Mesendoderm (in vitro differentiated cells): ENCODE results near the gene EPHA3.

Experiments
- DNase-seq: peaks from one replicate; pipeline ENCODE4 v3.0.0; 2013
- H2AK5ac ChIP-seq: 2 replicates; pipeline ENCODE4 v1.6.1; 2013; ENCODE audit warnings: low read length, inconsistent platforms
- H2BK120ac ChIP-seq: 2 replicates; pipeline ENCODE4 v1.6.1; 2013; ENCODE audit warnings: low read depth, mild to moderate bottlenecking, low read length, moderate library complexity, mixed read lengths
- H2BK15ac ChIP-seq: replicated peaks from 2 replicates; pipeline ENCODE4 v1.6.1; 2013; ENCODE audit warnings: low read depth, mild to moderate bottlenecking, moderate library complexity
- H2BK5ac ChIP-seq: 2 replicates; pipeline ENCODE4 v1.6.1; 2013; ENCODE audit warnings: low read length, inconsistent platforms
- H3K18ac ChIP-seq: 2 replicates; pipeline ENCODE4 v1.6.1; 2013; ENCODE audit warnings: mild to moderate bottlenecking, low read length, mixed read lengths
- H3K23ac ChIP-seq: one replicate; pipeline ENCODE4 v1.6.1; 2013; ENCODE audit warnings: low read length
- H3K27ac ChIP-seq: 2 replicates; pipeline ENCODE4 v1.5.1; 2013; ENCODE audit warnings: low read depth, mild to moderate bottlenecking, inconsistent platforms, low read length, moderate library complexity
- H3K27me3 ChIP-seq: 2 replicates; pipeline ENCODE4 v1.6.1; 2013; ENCODE audit warnings: low read length, control low read depth, mild to moderate bottlenecking, inconsistent platforms; ENCODE audit not compliant: insufficient read depth, poor library complexity
- H3K36me3 ChIP-seq: 2 replicates; pipeline ENCODE4 v1.6.1; 2013; ENCODE audit warnings: low read length, inconsistent platforms; ENCODE audit not compliant: control insufficient read depth, insufficient read depth
- H3K4ac ChIP-seq: one replicate; pipeline ENCODE4 v1.6.1; 2013; ENCODE audit warnings: low read depth, mild to moderate bottlenecking, low read length, moderate library complexity
- H3K4me1 ChIP-seq: 2 replicates; pipeline ENCODE4 v1.6.1; 2013; ENCODE audit warnings: low read depth, low read length, inconsistent platforms; ENCODE audit not compliant: control insufficient read depth
- H3K4me2 ChIP-seq: 2 replicates; pipeline ENCODE4 v1.6.1; 2013; ENCODE audit warnings: low read length
- H3K4me3 ChIP-seq: 2 replicates; pipeline ENCODE4 v1.5.1; 2013; ENCODE audit warnings: mild to moderate bottlenecking, low read length
- H3K56ac ChIP-seq: one replicate; pipeline ENCODE4 v1.6.1; 2013; ENCODE audit warnings: low read length
- H3K79me1 ChIP-seq: 2 replicates; pipeline ENCODE4 v1.6.1; 2013; ENCODE audit warnings: low read length, inconsistent platforms
- H3K79me2 ChIP-seq: 2 replicates; pipeline ENCODE4 v1.6.1; 2013; ENCODE audit warnings: mild to moderate bottlenecking, low read length; ENCODE audit not compliant: control insufficient read depth, insufficient read depth
- H3K9ac ChIP-seq: 2 replicates; pipeline ENCODE4 v1.6.1; 2013; ENCODE audit warnings: low read length, inconsistent platforms
- H4K5ac ChIP-seq: one replicate; pipeline ENCODE4 v1.6.1; 2013; ENCODE audit warnings: low read length
- H4K8ac ChIP-seq: one replicate; pipeline ENCODE4 v1.6.1; 2013; ENCODE audit warnings: low read depth, mild to moderate bottlenecking, control low read depth, low read length, moderate library complexity
- WGBS: extraction: QIAGEN DNeasy Blood & Tissue Kit; methylation state at CpG from one replicate; pipeline ENCODE4 v1.1.7; 2013; ENCODE audit warnings: low lambda C conversion rate, missing lambda C conversion rate; ENCODE audit not compliant: insufficient coverage; ENCODE audit errors: extremely low coverage; 5-methylcytosine and 5-hydroxymethylcytosine counted together

Gene EPHA3

DNA sequence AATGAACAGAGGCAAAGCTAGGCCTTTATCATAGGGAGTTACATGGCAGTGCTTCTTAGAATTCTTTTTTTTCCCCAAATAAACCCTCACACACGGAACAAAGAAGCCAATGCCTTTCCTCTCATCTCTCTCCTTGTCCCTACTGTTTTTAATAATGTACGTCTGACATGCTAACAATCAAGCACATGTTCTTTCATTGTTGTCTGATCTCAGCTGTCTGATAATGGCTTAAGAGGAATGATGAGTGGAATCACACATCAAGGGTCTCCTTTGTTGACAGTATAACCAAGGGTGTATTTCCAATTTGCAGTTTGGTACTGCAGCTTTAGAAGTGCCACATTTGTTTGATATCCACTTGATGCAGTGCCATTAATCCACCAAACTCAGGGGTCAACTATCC lies 34.8 kb upstream of the EPHA3 start:
- no peak overlapping the region for H4K5ac ChIP-seq
- H3K4me1 ChIP-seq = no peaks in the 10 kb centered on the region
- H2BK120ac ChIP-seq = no peak overlapping the region
- H3K4me2 ChIP-seq = no peak overlapping the region
- H2BK15ac ChIP-seq = no peak overlapping the region
- no peak for DNase-seq
- no CpG with 5 or more reads among the region's 2 CpGs for WGBS
- no peak overlapping the region for H3K27ac ChIP-seq
- no peak overlapping the region for H2AK5ac ChIP-seq
- no peak overlapping the region for H4K8ac ChIP-seq
- no peak overlapping the region for H3K18ac ChIP-seq
- H2BK5ac ChIP-seq = no peak overlapping the region
- no peak overlapping the region for H3K23ac ChIP-seq
- H3K79me2 ChIP-seq = no peaks in the 10 kb centered on the region
- no peak overlapping the region for H3K4me3 ChIP-seq
- no peak overlapping the region for H3K9ac ChIP-seq
- H3K36me3 ChIP-seq = no peaks in the 10 kb centered on the region
- no peak overlapping the region for H3K4ac ChIP-seq
- no peak overlapping the region for H3K56ac ChIP-seq
- H3K79me1 ChIP-seq = no peaks in the 10 kb centered on the region
- H3K27me3 ChIP-seq = no peaks in the 10 kb centered on the region

DNA sequence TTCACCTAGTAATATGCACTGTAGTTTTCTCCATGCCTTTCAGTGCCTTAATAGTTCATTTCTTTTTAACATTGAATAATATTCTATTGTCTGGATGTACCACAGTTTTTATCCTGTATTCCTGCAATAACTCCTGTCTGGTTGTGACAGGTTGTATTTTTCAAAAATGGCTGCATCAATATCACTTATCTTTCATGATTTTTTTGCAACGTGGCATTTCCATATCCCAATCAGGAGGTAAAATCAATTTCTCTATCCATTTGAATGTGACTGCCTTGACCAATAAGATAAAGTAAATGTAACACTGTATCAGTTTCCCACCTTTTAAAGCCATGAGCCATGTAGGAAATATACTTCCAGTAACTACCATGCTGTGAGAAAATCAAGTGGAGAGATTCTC lies 27.5 kb upstream of the EPHA3 start:
- Histone ChIP-seq H2BK5ac (no peak overlapping the region), H3K56ac (no peak overlapping the region), H3K4me3 (no peak overlapping the region), H4K5ac (no peak overlapping the region), H4K8ac (no peak overlapping the region), H3K4me1 (no peaks in the 10 kb centered on the region), H3K4ac (no peak overlapping the region), H3K27ac (no peak overlapping the region), H3K4me2 (no peak overlapping the region), H3K9ac (no peak overlapping the region), H3K27me3 (no peaks in the 10 kb centered on the region), H3K23ac (no peak overlapping the region), H3K36me3 (no peaks in the 10 kb centered on the region), H3K18ac (no peak overlapping the region), H2BK120ac (no peak overlapping the region), H3K79me2 (no peaks in the 10 kb centered on the region), H2BK15ac (no peak overlapping the region), H2AK5ac (no peak overlapping the region), H3K79me1 (no peaks in the 10 kb centered on the region)
- DNase-seq = no peak
- no CpG with 5 or more reads among the region's 1 CpG for WGBS

DNA sequence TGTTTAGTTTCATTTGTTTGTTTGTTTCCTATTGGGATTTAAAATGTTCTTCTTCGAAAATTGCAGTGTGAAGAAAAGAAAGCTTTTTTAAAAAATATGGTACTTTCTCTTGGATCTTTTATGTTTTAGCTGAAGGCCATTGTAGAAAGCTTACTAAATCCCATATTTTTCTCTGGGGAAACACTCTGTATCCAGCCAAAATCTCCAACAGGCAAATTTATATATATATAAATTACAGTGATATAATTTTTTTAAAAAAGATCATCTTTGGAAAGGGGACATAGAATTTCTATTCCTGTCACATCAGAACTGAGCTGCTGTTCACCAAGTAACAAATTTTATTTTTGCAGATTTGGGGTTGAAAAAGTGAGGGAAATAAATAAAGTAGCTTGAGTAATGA lies 19.6 kb upstream of the EPHA3 start:
- H3K4me2 ChIP-seq = no peak overlapping the region
- H4K5ac ChIP-seq = no peak overlapping the region
- H2BK15ac ChIP-seq = no peak overlapping the region
- no peaks in the 10 kb centered on the region for H3K36me3 ChIP-seq
- no peaks in the 10 kb centered on the region for H3K79me2 ChIP-seq
- no peak overlapping the region for H2AK5ac ChIP-seq
- H2BK5ac ChIP-seq = no peak overlapping the region
- no peak overlapping the region for H3K4ac ChIP-seq
- no peak overlapping the region for H3K23ac ChIP-seq
- no peaks in the 10 kb centered on the region for H3K4me1 ChIP-seq
- no peaks in the 10 kb centered on the region for H3K79me1 ChIP-seq
- DNase-seq = no peak
- H3K56ac ChIP-seq = no peak overlapping the region
- H3K4me3 ChIP-seq = no peak overlapping the region
- no peak overlapping the region for H3K9ac ChIP-seq
- no CpG with 5 or more reads among the region's 1 CpG for WGBS
- H4K8ac ChIP-seq = no peak overlapping the region
- H2BK120ac ChIP-seq = no peak overlapping the region
- no peak overlapping the region for H3K27ac ChIP-seq
- H3K18ac ChIP-seq = no peak overlapping the region
- no peaks in the 10 kb centered on the region for H3K27me3 ChIP-seq

DNA sequence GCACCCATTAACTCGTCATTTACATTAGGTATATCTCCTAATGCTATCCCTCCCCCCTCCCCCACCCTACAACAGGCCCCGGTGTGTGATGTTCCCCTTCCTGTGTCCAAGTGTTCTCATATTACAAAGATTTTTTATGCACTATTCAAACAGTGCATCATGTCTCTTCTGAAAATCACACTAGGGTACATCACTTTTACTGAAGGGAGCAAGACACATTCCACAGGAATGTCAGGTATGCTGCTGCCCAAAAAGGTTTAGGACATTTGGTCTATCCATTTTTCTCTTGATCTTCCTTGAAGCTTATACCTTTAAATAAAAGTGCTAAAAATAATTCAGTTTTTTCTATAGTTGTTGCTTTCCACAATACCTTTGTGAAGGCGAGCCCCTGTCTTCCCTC lies 9.2 kb upstream of the EPHA3 start:
- H3K4me1 ChIP-seq = no peaks in the 10 kb centered on the region

DNA sequence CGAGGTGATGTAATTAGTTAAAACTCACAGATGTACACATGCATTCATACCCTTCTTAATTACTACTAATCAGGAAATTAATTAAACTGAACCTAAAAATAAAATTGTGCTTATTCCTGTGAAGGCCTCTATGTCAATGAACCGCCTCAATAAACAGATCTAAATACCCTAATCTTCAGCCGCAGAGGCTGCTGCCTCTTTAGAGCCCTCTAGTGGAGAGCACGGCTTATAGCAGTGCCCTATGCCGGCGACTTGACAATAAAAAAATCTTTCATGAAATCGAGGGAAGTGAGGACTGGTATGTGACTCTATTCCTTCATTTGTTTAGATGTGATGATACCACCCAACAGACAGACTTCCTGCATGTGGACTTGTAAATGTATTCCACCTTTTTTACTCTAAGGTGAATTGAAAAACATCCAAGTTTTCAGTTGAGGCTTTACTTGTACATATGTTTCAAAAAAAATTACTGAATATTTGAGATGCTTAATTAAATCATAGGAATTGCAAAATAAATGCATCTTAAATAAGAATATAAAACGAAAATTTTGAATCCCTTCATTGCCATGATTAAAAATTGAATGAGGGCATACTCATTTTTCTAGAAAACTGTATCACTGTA lies 8.3 kb upstream of the EPHA3 start:
- Histone ChIP-seq H3K79me2 (no peaks in the 10 kb centered on the region), H4K8ac (no peak overlapping the region), H3K9ac (no peak overlapping the region), H3K4me2 (no peak overlapping the region), H3K4ac (no peak overlapping the region), H3K27me3 (no peaks in the 10 kb centered on the region), H2BK5ac (no peak overlapping the region), H3K23ac (no peak overlapping the region), H3K36me3 (no peaks in the 10 kb centered on the region), H2AK5ac (no peak overlapping the region), H3K27ac (no peak overlapping the region), H4K5ac (no peak overlapping the region), H3K18ac (no peak overlapping the region), H2BK15ac (no peak overlapping the region), H3K56ac (no peak overlapping the region), H3K4me3 (no peak overlapping the region), H3K4me1 (no peaks in the 10 kb centered on the region), H2BK120ac (no peak overlapping the region), H3K79me1 (no peaks in the 10 kb centered on the region)
- no CpG with 5 or more reads among the region's 8 CpGs for WGBS
- DNase-seq = peak; percentile 76

More for the DNA sequence above, 9.2 kb upstream of the EPHA3 start:
- Histone ChIP-seq H3K23ac (no peak overlapping the region), H2BK5ac (no peak overlapping the region), H3K36me3 (no peaks in the 10 kb centered on the region), H3K18ac (no peak overlapping the region), H2BK120ac (no peak overlapping the region), H3K27me3 (no peaks in the 10 kb centered on the region), H3K4ac (no peak overlapping the region), H4K5ac (no peak overlapping the region), H3K79me2 (no peaks in the 10 kb centered on the region), H2BK15ac (no peak overlapping the region), H3K79me1 (no peaks in the 10 kb centered on the region), H3K9ac (no peak overlapping the region), H3K4me2 (no peak overlapping the region), H3K56ac (no peak overlapping the region), H3K4me3 (no peak overlapping the region), H4K8ac (no peak overlapping the region), H3K27ac (no peak overlapping the region), H2AK5ac (no peak overlapping the region)
- no CpG with 5 or more reads among the region's 3 CpGs for WGBS
- peak; percentile 27 for DNase-seq

DNA sequence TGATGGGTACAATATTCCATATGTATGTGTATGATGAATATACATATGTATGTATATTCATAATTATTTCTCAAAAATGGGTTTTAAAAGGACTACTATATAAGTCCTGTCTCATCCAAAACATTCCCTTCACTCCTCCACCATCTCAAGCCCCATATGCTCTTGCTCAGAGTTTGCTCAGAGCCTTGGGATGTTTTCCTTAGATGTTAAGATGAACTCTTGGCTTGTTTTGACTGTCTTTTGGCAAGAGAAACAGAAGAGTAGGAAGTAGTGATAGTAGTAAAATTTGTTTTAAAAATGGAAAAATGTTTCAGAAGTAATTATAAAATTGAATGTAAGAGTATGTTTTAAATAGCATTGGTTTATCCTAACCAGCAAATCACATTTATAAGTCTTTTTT lies 6.2 kb upstream of the EPHA3 start:
- no peak overlapping the region for H3K9ac ChIP-seq
- no peak overlapping the region for H3K56ac ChIP-seq
- no peak overlapping the region for H3K23ac ChIP-seq
- no peaks in the 10 kb centered on the region for H3K27me3 ChIP-seq
- H3K4me1 ChIP-seq = no peaks in the 10 kb centered on the region
- no peak overlapping the region for H2BK5ac ChIP-seq
- no peaks in the 10 kb centered on the region for H3K79me2 ChIP-seq
- H3K27ac ChIP-seq = no peak overlapping the region
- no peak overlapping the region for H3K4me3 ChIP-seq
- no peak overlapping the region for H4K5ac ChIP-seq
- DNase-seq = no peak
- H3K36me3 ChIP-seq = no peaks in the 10 kb centered on the region
- no peaks in the 10 kb centered on the region for H3K79me1 ChIP-seq
- no peak overlapping the region for H3K18ac ChIP-seq
- H4K8ac ChIP-seq = peak overlapping the region; percentile 76
- H3K4ac ChIP-seq = no peak overlapping the region
- H2BK120ac ChIP-seq = no peak overlapping the region
- no peak overlapping the region for H2AK5ac ChIP-seq
- H2BK15ac ChIP-seq = no peak overlapping the region
- no peak overlapping the region for H3K4me2 ChIP-seq
